Measurements from ENCODE around the gene EYA3. TPM values are rescaled to one million over a fixed set of nuclear protein-coding genes. Genes with fewer than 3 reads are reported as not detected.

EYA3 gene
- total RNA-seq, 1 experiment from 2014 or later: 8.6 TPM

DNA sequence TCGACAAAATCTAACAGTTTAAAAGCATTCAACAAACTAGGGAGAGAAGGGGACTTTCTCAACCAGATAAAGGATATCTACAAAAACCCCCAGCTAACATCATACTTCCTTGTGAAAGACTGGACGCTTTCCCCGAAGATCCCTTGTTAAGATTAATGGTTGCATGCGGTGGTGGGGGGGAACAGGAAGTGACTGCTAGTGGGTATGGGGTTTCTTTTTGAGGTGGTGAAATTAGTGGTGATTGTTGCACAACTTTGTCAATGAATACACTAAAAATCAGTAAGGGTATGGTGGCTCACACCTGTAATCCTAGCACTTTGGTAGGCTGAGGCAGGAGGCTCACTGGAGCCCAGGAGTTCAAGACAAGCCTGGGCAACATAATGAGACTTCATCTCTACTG is 26.9 kb upstream of the EYA3 start:
- DNase-seq (ENCODE audit: low read depth): no peak
- in situ Hi-C loops (cut with HindIII; ENCODE audit: low pct_unique_long_range_greater_than_20kb, low sequenced_read_pairs): no loop called here

DNA sequence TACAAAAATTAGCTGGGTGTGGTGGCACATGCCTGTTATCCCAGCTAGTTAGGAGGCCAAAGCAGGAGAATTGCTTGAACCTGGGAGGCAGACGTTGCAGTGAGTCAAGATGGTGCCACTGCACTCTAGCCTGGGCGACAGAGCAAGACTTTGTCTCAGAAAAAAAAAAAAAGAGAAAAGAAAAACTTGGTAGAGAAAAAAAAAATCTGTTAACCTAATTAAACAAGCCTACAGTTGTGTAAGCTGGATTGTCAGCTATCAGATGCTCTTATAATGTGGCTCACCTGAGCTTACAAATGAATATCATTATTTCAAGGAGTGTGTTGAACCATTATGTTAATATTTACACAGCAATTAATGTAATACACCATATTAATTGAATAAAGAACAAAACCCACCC is 26.4 kb upstream of the EYA3 start:
- no peak for DNase-seq (ENCODE audit: low read depth)
- in situ Hi-C loops (cut with HindIII; ENCODE audit: low pct_unique_long_range_greater_than_20kb, low sequenced_read_pairs): no loop called here

DNA sequence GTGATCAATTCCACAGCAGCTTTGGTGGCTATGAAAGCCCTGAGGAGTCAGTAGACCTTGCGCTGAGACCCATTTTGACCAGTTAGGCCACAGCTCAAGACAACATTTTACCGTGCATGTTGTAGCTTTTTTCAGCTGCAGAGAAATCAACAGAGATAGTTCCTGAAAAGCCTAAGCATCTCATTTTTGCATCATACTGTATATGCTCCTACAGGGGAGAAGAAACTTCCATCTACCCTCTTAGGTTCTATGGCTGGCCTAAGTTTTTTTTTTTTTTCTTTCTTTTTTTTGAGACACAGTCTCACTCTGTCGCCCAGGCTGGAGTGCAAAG is 24.8 kb upstream of the EYA3 start:
- DNase-seq (ENCODE audit: low read depth): no peak
- in situ Hi-C loops (cut with HindIII; ENCODE audit: low pct_unique_long_range_greater_than_20kb, low sequenced_read_pairs): no loop called here

DNA sequence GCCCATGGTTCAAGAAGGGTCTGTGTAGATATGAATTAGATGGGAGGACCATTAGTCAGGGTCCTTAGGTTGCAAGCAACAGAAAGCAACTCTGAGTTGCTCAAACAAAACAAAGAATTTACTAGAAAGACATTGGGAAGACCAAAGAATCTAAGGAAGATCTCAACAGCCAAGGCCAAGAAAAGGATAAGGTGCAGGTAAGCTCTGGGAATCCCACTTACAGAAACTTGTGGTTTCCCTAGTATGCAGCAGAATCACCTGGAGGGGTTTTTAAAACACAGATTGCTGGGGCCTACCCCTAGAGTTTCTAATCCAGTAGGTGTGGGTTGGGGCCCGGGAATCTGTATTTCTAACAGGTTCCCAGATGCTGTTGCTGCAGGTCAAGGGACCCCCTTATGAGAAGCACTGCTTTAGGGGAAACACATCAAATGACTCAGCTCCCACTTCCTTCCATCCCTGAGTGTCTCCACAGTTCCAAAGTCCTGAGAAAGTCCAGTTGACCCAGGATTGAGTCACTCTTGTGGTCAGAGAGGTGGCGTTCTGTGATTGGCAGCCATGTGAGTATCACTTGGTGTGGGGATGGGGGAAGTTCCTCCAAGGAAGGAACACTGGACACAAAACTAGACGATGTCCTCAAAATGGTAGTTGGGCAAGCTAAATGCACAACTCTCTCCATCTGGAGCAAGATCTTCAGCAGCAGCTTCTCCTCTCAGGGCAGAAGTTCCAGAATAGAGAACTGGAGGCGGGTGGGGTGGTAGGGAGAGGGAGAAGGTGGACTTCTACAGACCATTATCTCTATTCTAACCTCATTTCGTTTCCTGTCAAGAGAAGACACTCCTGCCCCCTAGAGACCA is 24.2 kb upstream of the EYA3 start:
- peak; percentile 63 for DNase-seq (ENCODE audit: low read depth)

DNA sequence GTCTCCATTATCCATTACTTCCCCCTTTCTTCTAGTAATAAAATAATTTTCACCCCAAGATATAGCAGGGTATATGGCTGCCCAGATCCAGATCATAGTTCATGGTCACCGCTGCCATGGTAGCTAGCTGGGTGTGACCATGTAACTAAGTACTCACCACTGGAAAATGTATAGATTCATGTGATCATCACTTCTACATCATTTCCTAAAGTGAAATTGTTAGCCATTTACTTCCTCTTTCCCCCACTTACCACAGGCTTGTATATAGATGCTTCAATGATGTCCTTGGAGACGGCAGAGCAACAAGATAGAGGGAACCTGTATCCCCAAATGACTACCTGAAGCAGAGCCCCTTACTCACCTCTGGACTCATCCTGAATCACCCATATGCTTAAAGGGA is 22.7 kb upstream of the EYA3 start:
- in situ Hi-C loops (cut with HindIII; ENCODE audit: low pct_unique_long_range_greater_than_20kb, low sequenced_read_pairs): no loop called here
- DNase-seq (ENCODE audit: low read depth): no peak

More for the DNA sequence above, 24.2 kb upstream of the EYA3 start:
- in situ Hi-C loops (cut with HindIII; ENCODE audit: low pct_unique_long_range_greater_than_20kb, low sequenced_read_pairs): no loop called here

DNA sequence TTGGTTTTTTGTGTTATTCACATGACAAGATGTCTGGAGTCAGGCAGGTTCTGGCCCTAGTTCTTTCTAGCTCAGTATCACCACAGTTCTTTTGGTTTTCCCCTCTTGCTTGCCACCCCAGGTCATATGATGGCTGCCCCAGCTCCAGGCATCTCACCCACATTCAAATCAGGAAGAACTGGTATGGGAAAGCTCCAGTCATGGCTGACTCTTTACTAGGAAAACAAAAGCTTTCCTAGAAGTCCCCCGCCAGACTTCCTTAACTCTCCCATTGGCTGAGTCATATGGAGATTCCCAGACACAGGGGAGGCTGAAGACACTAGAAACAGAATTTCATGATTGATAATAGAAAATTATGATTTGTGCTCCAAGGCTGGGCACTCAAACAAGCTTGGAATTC is 22.1 kb upstream of the EYA3 start:
- in situ Hi-C loops (cut with HindIII; ENCODE audit: low pct_unique_long_range_greater_than_20kb, low sequenced_read_pairs): no loop called here
- no peak for DNase-seq (ENCODE audit: low read depth)

DNA sequence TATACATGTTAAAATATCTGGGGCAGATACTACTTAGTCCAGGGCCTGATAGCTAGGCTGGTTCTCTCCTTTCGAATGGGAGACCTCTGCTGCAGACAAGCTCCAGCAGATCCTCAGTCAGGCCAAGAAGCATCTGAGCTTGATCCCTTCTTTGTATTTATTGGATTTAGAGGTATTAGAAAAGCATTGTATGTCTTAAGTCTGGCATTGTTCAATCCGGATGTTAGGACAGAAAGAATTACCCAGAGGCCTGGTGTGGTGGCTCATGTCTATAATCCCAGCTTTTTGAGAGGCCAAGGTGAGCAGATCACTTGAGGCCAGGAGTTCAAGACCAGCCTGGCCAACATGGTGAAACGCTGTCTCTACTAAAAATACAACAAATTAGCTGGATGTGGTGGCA is 21.2 kb upstream of the EYA3 start:
- in situ Hi-C loops (cut with HindIII; ENCODE audit: low pct_unique_long_range_greater_than_20kb, low sequenced_read_pairs): no loop called here
- no peak for DNase-seq (ENCODE audit: low read depth)

DNA sequence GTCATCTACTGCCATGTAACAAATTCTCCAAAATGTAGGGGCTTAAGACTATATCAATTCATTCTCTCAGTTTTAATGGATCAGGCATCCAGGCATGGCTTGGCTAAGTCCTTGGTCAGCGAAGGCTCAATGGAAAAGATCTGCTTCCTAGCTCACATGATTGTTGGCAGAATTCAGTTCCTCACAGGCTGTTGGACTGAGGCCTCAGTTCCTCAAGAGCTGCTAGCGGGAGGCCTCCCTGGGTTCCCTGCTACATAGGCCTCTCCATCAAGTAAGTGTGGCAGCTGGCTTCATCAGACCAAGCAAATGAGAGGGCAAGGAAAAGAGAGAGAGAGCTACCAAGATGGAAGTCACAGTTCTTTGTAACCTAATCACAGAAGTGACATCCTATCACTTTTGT is 19.6 kb upstream of the EYA3 start:
- in situ Hi-C loops (cut with HindIII; ENCODE audit: low pct_unique_long_range_greater_than_20kb, low sequenced_read_pairs): no loop called here
- DNase-seq (ENCODE audit: low read depth): no peak

DNA sequence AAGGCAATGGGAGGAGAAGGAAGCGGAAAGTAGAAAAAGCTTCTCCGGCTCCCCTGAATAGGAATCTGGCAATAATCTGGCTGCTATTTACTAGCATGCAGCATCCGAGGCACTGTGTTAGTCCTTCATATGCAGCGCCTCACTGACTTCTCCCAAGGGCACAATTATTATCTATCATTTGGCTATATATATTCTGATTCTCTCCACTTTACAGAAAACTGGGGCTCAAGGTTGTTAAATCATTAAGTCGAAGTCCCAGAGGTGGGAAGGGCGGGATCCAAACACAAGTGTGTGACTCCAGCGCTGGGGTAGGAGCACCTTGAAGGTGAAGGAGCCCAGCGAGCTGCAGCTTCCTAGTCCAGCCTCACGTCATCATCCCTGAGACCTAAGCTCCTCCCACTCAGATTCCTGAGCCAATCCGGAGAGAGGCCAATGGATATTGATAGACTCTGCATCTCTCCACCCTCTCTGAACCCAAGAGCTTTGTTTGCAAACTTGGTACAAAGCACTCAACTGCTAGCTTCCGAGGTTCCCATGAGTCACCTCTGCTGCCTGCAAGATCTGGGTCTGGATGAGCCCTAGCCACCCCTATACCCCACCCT is 16.6 kb upstream of the EYA3 start:
- in situ Hi-C loops (cut with HindIII; ENCODE audit: low pct_unique_long_range_greater_than_20kb, low sequenced_read_pairs): no loop called here
- peak; percentile 75 for DNase-seq (ENCODE audit: low read depth)

DNA sequence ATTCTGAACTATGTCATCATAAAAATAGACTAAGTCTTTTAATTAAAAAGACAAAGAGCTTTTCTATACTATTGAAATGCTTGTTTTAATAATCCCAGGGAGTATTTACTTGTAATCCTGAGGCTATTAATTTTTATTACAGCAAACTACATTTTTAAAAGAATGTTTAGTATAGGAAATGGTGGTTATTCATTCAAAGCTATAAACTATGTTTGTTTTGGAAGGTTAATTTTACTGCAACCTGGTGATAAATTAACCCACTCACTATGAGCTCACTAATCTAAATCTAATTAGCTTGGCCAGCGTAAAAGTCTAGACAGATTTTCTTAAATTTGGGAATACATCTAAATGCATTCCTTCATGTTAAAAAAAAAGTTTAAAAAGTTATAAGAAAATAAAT is 13.8 kb upstream of the EYA3 start:
- DNase-seq (ENCODE audit: low read depth): no peak

DNA sequence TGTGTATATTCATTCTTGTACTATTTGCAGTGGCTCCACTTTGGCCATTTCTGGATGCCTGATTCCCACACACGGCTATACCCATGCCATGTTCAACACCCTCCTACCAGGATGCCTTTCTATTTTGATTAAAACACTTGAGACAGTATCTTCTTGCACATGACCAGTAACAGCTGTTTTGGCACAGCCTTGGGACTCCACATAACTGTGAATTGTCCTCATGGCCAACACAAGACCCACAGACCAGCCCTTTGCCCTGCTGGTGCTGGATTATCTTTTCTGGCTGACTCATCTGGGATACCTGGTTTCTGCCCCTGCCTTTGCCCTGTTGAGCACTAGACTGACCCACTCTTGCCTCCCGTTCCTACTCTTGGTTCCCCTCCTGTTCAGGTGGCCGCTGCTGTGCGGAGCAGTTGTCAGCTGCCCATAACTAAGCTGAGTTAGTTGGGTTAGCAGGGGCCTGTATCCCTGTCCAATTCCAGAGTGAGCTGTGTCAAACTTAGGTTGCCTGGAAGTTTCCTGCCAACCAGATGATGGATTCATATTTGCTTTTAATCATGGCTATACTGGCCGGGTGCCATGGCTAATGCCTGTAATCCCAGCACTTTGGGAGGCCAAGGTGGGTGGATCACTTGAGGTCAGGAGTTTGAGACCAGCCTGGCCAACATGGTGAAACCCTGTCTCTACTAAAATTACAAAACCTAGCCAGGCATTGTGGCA is 10.8 kb upstream of the EYA3 start:
- in situ Hi-C loops (cut with HindIII; ENCODE audit: low pct_unique_long_range_greater_than_20kb, low sequenced_read_pairs): no loop called here
- no peak for DNase-seq (ENCODE audit: low read depth)

More for the DNA sequence above, 13.8 kb upstream of the EYA3 start:
- in situ Hi-C loops (cut with HindIII; ENCODE audit: low pct_unique_long_range_greater_than_20kb, low sequenced_read_pairs): no loop called here

DNA sequence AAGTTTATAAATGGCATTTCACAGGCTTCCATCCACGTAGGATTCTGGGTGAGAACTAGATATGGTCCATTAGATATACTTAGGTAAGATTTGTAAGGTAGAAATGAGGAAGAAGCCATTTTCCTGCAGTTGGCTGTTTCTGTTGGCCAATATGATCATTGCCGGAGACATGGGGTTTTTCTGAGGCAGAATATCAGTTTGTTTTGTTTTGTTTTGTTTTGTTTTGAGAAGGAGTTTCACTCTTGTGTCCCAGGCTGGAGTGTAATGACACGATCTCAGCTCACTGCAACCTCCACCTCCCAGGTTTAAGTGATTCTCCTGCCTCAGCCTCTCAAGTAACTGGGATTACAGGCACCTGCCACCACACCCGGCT is 8.7 kb upstream of the EYA3 start:
- in situ Hi-C loops (cut with HindIII; ENCODE audit: low pct_unique_long_range_greater_than_20kb, low sequenced_read_pairs): no loop called here
- no peak for DNase-seq (ENCODE audit: low read depth)

DNA sequence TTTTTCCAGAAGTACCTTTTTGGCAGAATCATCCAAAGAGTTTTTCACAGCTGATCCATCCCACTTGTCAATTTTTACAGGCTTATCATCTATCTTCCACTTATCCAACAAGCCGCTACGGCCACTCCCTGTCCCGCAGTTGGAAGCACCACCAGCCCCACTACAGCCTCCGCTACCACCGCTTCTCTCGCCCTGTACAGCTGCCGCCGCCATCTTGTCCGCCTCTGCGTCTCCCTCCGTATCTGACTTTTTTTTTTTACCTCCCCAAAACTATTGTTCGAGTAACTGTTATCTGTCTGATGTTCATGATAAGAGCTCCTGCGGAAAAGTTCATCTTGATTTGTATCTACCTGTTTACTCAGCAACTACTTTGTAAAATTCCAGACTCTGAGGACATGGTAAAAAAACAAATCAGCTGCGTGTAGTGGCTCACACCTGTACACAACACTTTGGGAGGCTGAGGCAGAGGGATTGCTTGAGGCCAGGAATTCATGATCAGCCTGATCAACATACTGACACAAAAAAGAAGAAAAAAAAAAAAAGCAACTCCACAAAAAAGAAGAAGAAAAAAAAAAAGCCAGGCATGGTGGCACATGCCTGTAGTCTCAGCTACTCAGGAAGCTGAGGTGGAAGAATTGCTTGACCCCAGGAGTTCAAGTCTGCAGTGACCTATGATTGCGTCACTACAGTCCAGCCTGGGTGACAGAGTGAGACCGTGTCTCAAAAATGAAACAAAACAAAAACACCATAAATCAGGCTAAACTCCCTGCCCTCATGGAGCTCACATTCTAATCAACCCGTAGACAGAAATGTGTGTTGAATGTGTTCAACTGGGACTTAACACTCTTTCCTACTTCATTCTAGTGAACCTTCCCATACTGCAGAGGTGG is 8.0 kb upstream of the EYA3 start:
- no peak for DNase-seq (ENCODE audit: low read depth)
- in situ Hi-C loops (cut with HindIII; ENCODE audit: low pct_unique_long_range_greater_than_20kb, low sequenced_read_pairs): no loop called here

DNA sequence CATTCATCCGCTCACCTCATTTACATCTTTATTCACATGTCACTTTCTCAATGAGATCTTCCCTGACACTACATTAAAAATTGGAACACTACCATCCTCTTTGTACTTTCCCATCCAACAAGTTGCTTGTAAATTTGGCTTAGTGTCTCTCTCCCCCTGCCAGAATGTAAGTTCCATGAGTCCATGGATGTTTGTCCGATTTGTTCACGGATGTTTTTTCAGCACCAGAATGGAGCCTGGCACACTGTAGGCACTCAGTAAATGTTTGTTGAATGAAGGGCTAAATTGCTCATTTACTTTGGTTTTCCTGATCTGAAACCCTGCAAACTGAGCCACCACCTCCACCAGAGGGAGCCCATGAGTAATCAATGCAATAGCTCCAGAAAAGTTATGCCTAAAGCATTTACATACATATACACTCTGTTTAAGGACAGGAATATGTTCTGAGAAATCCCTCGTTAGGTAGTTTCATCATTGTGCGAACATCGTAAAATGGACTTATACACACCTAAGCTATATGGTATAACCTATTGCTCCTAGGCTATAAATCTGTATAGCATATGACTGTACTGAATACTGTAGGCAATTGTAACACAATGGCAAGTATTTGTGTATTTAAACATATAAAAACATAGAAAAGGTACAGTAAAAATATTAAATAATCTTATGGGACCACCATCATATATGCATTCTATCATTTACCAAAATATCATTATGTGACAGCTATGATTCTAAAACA is 2.8 kb upstream of the EYA3 start:
- in situ Hi-C loops (cut with HindIII; ENCODE audit: low pct_unique_long_range_greater_than_20kb, low sequenced_read_pairs): no loop called here
- DNase-seq (ENCODE audit: low read depth): peak; percentile 54

DNA sequence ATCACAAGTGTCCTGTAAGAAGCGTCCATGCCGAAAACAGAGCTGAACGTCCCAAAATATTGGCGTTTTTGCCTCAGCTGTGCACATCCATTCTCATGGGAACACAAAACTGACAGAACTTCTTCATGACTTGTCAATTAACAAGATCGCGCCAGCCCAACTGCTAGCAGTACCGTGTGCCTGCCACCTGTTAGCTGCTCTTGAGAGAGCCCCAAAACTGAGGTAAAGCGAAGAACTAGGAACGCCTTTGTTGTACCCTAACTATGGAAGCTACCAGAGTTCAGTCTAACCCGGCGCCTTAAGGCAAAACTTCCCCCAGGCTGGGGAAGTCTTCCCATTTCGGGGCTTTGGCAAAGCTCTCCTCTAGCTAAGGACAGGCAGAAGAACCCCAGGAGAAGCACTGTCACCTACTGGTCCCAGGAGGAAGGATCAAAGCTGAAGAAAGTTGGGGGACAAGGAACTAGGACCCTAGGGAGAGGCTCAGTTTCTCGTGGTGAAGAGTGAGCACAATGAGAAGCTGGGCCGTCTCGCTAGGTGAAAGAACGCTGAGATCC is 719 bp downstream of the EYA3 start:
- peak; percentile 44 for DNase-seq (ENCODE audit: low read depth)

DNA sequence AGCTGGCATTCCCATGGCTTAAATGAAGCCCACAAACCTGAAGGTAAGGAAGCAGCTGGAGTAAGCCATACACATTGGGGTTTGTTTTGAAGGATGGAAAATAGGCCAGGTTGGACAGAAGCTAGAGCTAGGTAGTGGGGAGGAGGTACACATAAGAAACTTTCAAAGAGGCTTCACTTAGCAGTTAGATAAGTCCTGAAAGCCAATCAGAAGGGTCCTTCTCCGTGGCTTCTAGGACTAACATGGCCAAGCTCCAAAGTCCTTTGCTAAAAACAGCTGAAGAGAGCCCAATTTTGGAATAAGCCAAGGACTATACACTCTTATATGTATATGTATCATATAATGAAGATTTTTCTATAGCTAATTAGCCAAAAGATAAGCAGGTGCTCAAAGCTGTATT is 1.8 kb downstream of the EYA3 start:
- in situ Hi-C loops (cut with HindIII; ENCODE audit: low pct_unique_long_range_greater_than_20kb, low sequenced_read_pairs): no loop called here
- no peak for DNase-seq (ENCODE audit: low read depth)

More for the DNA sequence above, 719 bp downstream of the EYA3 start:
- in situ Hi-C loops (cut with HindIII; ENCODE audit: low pct_unique_long_range_greater_than_20kb, low sequenced_read_pairs): no loop called here

DNA sequence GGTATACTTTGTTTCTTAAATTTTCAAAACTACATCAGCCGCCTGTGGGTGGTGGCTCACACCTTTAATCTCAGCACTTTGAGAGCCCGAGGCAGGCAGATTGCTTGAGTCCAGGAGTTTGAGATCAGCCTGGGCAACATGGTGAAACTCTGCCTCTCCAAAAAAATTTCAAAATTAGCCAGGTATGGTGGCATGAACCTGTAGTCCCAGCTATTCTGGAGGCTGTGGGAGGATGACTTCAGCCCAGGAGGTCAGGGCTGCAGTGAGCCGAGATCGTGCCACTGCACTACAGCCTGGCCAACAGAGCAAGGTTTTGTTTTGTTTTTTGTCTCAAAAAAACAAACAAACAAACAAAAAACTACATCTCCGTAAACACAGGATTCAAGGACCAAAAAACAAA is 3.3 kb downstream of the EYA3 start:
- DNase-seq (ENCODE audit: low read depth): no peak
- in situ Hi-C loops (cut with HindIII; ENCODE audit: low pct_unique_long_range_greater_than_20kb, low sequenced_read_pairs): no loop called here

DNA sequence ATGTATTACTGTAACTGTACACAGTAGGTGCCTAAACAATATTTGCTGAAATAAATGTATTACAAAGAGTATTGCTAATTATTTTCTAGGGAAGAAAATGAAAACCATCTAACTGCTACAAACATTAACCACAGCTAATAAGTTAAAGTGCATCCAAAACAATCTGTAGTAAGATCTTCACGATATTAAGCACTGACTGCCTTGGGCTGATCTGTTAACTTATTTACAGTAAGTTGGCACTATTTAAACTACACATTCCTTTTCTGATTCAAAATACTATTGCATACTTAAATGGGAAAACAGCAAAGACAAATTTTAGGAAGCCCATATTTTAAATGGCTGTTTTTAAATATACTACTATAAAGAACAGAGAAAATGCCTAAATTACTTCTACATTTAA is 4.5 kb downstream of the EYA3 start:
- no peak for DNase-seq (ENCODE audit: low read depth)
- in situ Hi-C loops (cut with HindIII; ENCODE audit: low pct_unique_long_range_greater_than_20kb, low sequenced_read_pairs): no loop called here
